HCT116 (cell line): ENCODE data around the gene HRH2.

Source experiments
- ATF3 ChIP-seq: IDR thresholded peaks from 2 replicates; pipeline ENCODE4 v1.6.1; 2012
- CEBPB ChIP-seq: IDR thresholded peaks from 2 replicates; pipeline ENCODE4 v1.6.1; 2012; ENCODE audit warnings: low read depth
- CTCF ChIP-seq, 3 experiments: fragments of 200-600 bp in 1 of 3; sonication (generic) in 1 of 3; IDR thresholded peaks in 2 of 3; conservative IDR thresholded peaks in 1 of 3; 2 replicates each; pipeline ENCODE4 v1.5.1; 2012 to 2017; ENCODE audit warnings: low read depth in 2 of 3, low read length in 2 of 3, antibody characterized with exemption in 1 of 3, borderline replicate concordance in 1 of 3, control low read depth in 1 of 3, mild to moderate bottlenecking in 1 of 3, mixed read lengths in 1 of 3, mixed run types in 1 of 3, moderate library complexity in 1 of 3; ENCODE audit not compliant: insufficient read depth in 1 of 3
- ELF1 ChIP-seq: IDR thresholded peaks from 2 replicates; pipeline ENCODE4 v1.6.1; 2012; ENCODE audit warnings: low read depth, borderline replicate concordance
- EZH2 ChIP-seq: fragments of 200-600 bp; sonication (generic); IDR thresholded peaks from 2 replicates; pipeline ENCODE4 v1.6.1; 2017; ENCODE audit warnings: antibody characterized with exemption, mixed run types
- POLR2A ChIP-seq: IDR thresholded peaks from 2 replicates; pipeline ENCODE4 v1.7.0; 2011; ENCODE audit warnings: borderline replicate concordance; ENCODE audit not compliant: insufficient read depth, insufficient read length; ENCODE audit errors: extremely low read depth
- REST ChIP-seq: IDR thresholded peaks from 2 replicates; pipeline ENCODE4 v1.6.1; 2012; ENCODE audit warnings: low read depth
- YY1 ChIP-seq: IDR thresholded peaks from 2 replicates; pipeline ENCODE4 v1.6.1; 2011; ENCODE audit warnings: low read length, low read depth, moderate library complexity, mild to moderate bottlenecking; ENCODE audit not compliant: insufficient replicate concordance; ENCODE audit errors: extremely low read depth

DNA sequence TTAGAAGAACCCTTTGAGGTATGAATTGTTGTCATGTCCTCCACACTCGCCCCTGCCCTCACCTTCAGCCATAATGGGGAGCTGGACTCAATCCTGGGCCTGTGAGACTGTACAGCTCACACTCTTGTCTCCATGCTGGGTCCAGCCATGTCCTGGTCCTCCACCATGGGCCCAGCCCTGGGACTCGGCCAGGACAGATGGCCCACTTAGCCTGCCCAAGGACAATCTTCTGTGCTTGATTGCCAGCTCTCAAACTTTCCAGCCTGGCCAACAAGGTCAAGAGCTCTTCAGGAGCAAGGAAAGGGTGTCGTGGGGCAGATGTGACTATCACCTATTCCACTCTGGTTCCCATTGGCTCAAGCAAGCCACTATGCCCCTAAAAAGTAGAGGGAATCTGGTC, 90.8 kb downstream of the HRH2 start:
- no peak for TF ChIP-seq REST
- no peak for TF ChIP-seq POLR2A
- no peak for TF ChIP-seq CTCF (IDR thresholded peaks at IDR 0.05 in 2 of 3, conservative IDR thresholded peaks at IDR 0.05 in 1 of 3; ENCODE audit: borderline replicate concordance in 1 of 3, insufficient read depth in 1 of 3, low read depth in 2 of 3, low read length in 2 of 3)
- no peak for TF ChIP-seq EZH2
- TF ChIP-seq ATF3, result no peak
- TF ChIP-seq CEBPB, result no peak
- no peak for TF ChIP-seq YY1
- TF ChIP-seq ELF1, result no peak
